ENCODE data around the gene ENTPD8. TPM values are rescaled to one million over a fixed set of nuclear protein-coding genes. Genes with fewer than 3 reads are reported as not detected.
"Not testable (repeated sequence)": the region's sequence is repeated elsewhere in the genome, so short reads cannot be mapped to it uniquely, and the experiment has no call there.

The ENTPD8 gene
- total RNA-seq, 1 donor from 2014 or later: not detected

- ATAC-seq: no peak
Observed at GRCh38 chr9:137457406-137458193, 16.4 kb upstream of the ENTPD8 start.

GRCh38 chr9:137456864-137457405 is 15.8 kb upstream of the ENTPD8 start:
- no peak for ATAC-seq

- no peak for ATAC-seq
Observed at GRCh38 chr9:137456061-137456863, 15.1 kb upstream of the ENTPD8 start.

GRCh38 chr9:137455359-137455991 is 14.3 kb upstream of the ENTPD8 start:
- no peak for ATAC-seq

- ATAC-seq: peak; percentile 17
Observed at GRCh38 chr9:137454597-137455358, 13.6 kb upstream of the ENTPD8 start.

- ATAC-seq: peak; percentile 26
Observed at GRCh38 chr9:137454145-137454596, 13.0 kb upstream of the ENTPD8 start.

GRCh38 chr9:137453643-137454081 is 12.5 kb upstream of the ENTPD8 start:
- ATAC-seq: peak; percentile 73

GRCh38 chr9:137452761-137453642 is 11.8 kb upstream of the ENTPD8 start:
- ATAC-seq: peak; percentile 2

GRCh38 chr9:137452006-137452760 is 11.0 kb upstream of the ENTPD8 start:
- ATAC-seq: no peak

- not testable (repeated sequence) for ATAC-seq
Observed at GRCh38 chr9:137451264-137452005, 10.3 kb upstream of the ENTPD8 start.

- ATAC-seq: not testable (repeated sequence)
Observed at GRCh38 chr9:137450539-137451222, 9.5 kb upstream of the ENTPD8 start.

- ATAC-seq: no peak
Observed at GRCh38 chr9:137449931-137450538, 8.9 kb upstream of the ENTPD8 start.

GRCh38 chr9:137449081-137449844 is 8.1 kb upstream of the ENTPD8 start:
- no peak for ATAC-seq

GRCh38 chr9:137448602-137448962 is 7.4 kb upstream of the ENTPD8 start:
- ATAC-seq: no peak

GRCh38 chr9:137447722-137448601 is 6.8 kb upstream of the ENTPD8 start:
- no peak for ATAC-seq

GRCh38 chr9:137446851-137447471 is 5.8 kb upstream of the ENTPD8 start:
- no peak for ATAC-seq

All from esophagus mucosa (tissue), 1 donor.